Measurements from ENCODE around the gene BTN3A1.
"Not testable (repeated sequence)": the region's sequence is repeated elsewhere in the genome, so short reads cannot be mapped to it uniquely, and the experiment has no call there.

BTN3A1 gene

DNA sequence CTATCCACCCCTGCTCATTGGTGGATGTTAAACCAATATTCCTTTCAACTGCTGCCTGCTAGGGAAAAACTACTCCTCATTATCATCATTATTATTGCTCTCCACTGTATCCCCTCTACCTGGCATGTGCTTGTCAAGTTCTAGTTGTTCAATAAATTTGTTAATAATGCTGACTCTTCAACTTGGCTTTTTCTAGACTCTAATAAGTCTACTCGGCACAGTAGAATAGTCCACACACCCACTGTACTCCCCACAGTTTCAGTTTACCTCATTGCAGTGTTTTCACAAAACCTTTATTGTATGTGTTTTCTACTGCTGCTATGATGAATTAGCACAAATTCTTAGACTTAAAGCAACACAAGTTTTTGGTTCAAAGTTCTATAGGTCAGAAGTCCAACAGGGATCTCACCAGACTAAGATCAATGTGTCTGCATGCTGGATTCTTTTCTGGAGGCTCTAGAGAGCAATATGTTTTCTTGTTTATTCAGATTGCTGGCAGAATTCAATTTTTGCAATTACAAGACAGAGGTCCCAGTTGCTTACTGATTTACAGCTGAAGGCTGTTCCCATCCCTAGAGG lies 13.1 kb downstream of the BTN3A1 start:
- no peak for DNase-seq (ENCODE audit: low spot score)

DNA sequence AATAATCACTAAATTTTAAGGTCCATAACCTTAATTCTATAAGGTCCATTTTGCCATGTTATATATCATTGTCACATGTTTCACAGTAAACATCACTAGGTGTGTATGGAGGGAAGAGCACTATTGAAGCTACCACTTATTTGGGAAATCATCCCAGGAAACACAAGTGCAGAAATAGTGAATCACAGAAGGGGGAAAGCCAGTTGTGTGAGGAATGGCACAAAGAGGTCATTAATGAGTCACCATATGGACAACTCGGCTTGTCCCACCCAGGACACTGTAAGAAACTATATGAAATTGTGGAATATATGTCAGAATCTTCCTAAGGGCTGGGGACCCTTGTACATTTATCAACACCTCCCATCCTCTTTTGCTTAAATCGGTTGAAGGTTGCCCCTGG lies 13.7 kb downstream of the BTN3A1 start:
- no peak for DNase-seq (ENCODE audit: low spot score)

DNA sequence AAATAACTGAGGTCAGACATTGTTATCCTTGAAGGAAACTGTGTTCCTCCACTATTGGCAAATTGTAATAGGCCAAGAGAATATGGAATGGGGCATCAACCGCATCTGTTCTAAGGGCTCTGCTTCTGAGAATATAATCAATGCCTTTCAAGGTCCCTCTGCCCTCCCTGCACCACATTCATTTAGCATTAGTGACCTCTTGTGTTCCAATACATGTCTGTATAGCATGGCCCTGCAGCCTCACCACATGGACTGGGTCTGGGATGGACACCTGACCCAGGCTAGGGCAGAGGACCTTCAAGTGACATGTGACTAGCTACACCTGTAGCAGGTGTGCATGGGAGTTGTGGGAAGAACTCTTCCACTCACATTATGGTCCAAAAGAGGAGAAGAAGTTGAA lies 14.2 kb downstream of the BTN3A1 start:
- no peak for DNase-seq (ENCODE audit: low spot score)

DNA sequence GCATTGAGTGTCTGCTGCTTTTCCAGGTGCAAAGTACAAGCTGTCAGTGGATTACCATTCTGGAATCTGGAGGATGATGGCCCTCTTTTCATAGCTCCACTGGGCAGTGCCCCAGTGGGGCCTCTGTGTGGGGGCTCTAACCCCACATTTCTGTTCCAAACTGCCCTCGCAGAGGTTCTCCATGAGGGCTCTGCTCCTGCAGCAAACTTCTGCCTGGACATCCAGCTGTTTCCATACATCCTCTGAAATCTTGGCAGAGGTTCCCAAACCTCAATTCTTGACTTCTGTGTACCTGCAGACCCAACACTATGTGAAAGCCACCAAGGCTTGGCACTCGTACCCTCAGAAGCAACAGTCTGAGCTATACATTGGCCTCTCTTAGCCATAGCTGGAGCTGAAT lies 16.0 kb downstream of the BTN3A1 start:
- not testable (repeated sequence) for DNase-seq (ENCODE audit: low spot score)

DNA sequence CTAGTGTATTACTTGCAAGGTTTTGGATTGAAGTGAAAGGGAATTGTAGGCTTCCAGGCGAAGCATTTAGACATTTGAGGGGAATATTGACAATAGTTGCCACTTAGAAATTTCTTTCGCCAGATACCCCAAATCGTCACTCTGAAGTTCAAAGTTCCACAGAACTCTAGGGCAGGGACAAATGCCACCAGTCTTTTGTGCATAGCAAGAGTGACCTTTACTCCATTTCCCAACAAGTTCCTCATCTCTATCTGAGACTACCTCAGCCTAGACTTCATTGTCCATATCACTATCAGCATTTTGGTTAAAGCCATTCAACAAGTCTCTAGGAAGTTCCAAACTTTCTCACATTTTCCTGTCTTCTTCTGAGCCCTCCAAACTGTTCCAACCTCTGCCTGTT lies 16.7 kb downstream of the BTN3A1 start:
- not testable (repeated sequence) for DNase-seq (ENCODE audit: low spot score)

DNA sequence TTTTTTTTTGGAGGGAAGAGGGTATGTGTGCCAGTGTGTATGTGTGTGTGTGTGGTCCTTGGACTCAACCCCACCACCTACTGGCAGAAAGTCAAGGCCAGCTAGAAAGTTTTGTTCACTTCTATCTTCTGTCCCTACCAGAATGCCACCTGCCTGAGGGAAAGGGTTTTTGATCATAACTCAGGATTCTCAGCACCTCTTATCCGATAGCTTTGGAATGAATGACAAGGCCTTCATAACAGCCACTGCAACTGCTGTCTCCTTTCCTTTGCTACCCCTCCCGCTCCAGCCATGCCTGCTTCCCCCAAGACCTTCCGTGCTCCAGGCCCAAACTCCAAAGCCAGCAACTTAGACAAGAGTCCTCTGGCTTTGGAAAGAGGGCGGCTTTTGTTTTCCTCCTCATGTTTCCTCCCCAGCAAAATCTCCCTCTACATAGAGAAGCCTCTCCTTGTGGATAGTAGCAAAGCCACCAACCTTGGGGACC lies 18.7 kb downstream of the BTN3A1 start:
- no peak for DNase-seq (ENCODE audit: low spot score)

DNA sequence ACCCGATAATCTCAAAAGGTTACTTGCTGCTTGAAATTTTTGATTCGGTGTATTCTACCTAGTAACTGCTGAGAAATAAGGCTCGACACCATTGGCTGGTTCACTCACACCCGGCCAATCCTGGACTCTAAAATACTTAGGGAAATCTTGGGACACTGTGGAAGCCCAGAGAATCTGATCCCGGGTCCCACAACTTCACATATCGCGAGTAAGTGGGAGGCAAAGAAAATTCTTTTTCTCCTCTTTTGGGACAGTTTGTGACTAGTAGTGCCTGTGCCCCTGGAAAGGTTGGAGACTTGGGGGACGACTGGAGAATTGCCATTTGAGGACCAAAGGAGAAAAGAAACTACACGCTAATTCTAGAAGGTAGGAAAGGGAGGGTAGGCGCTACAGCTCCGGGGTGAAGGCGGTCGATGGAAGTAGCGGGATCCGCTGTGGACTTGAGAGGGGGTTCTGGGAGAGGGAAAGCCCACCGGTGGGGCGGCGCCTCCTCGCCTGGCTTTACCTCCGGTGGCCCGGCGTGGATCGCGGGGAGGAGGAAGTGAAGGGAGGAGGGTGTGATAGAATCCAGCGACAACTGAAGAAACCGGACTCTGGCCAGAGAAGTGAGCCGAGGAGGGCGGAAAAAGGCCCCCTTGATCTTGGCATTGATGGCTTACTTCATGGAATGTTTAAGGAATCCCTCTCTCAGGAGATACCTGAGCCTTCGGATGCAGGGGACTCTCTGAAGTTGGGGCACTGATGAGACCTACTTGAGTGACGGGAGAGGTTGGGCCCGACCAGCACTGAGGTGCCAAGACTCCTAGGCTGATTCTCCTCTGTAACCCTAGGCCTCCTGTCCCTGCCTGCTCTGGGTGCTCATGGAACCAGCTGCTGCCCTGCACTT lies 19.4 kb downstream of the BTN3A1 start:
- DNase-seq (ENCODE audit: low spot score): peak; percentile 70

DNA sequence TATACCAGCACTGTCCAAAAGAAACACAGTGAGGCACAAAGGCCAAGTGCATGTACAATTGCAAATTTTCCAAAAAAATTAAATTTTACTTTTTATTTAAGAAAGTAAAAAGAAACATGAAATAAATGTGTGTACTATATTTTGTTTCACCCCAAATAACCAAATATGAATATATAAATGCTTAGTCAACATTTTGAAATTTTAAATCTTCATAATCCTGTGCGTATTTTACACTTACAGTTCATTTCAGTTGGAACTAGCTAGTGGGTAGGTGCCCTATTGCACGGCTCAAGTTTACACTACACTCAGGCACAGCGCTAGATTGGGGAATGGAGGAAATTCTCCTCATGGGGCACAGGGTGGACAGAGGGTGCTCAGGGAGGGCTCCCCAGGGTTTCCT lies 20.3 kb downstream of the BTN3A1 start:
- no peak for DNase-seq (ENCODE audit: low spot score)

DNA sequence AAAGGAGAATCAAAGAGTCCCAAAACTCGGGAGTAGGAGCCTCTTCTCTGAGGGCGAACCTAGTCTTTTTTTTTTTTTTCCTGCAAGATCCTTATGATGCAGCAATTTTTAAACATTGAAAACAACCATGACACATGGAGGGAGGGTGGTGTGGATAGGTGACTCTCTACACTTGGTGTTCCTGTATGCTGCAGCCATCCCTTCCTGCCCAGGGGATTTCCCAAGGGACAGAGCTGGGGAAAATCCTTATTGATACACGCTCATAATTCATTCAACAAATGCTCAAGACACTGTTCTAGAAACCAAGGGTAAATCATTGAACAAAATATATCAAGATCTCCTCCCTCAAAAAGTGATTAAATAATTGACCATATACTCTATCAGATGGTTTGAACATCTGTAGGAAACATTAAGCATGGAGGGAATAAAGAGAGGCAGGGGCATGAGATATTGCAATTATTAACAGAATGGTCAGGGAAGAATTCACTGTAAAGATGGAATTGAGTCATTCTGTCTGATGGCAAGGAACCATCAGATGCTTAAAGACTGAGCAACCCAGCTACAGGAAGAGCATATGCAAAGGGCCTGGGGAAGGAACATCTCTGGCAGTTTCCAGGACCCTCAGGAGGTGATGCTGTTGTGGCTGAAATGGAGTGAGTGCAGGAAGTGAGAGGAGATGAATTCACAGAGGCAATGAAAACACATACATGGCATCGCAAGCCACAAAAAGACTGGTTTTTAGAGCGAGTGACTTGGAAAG lies 24.8 kb downstream of the BTN3A1 start:
- no peak for DNase-seq (ENCODE audit: low spot score)

DNA sequence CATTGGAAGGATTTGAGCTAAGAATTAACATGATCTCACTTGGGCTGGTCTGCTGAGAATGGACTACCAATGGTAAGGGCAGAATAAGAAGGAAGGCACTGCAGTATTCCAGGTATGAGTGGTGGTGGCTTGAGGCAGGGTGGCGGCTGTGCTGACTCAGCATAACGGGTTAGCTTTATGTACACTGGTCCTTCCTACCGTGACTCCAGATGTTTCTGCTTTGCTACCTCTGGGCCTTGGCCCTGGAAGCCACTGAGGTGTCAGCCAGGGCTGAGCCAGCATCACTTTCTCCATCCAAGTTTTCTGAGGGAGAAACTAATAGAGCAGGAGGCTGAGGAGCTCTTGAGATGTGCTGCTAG lies 25.4 kb downstream of the BTN3A1 start:
- no peak for DNase-seq (ENCODE audit: low spot score)

DNA sequence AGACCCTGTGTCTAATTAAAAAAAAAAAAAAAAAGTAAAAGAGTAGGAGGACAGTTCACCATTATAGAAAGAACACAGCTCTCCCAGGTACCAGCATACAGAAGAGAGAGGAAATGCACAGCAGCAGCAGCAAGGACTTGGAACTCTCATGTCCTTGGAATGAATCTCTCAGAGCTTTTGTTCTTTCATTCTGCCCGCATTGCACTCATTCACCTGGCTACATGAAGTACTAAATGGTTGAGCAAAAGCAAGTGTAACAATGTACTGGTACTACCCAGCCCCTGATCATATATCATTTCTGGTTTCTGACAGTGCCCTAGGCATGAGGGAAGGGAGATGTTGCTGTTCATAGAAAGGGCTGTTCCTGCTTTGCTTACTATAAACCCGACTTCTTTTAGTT lies 26.1 kb downstream of the BTN3A1 start:
- no peak for DNase-seq (ENCODE audit: low spot score)

DNA sequence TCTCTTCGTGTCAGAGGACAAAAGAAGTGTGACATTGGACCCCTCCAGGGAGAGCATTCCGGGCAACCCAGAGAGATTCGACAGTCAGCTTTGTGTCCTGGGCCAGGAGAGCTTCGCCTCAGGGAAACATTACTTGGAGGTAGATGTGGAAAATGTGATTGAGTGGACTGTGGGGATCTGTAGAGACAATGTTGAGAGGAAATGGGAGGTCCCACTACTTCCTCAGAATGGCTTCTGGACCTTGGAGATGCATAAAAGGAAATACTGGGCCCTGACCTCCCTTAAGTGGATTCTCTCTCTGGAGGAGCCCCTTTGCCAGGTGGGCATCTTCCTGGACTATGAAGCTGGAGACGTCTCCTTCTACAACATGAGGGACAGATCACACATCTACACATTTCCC lies 28.7 kb downstream of the BTN3A1 start:
- DNase-seq (ENCODE audit: low spot score): no peak

DNA sequence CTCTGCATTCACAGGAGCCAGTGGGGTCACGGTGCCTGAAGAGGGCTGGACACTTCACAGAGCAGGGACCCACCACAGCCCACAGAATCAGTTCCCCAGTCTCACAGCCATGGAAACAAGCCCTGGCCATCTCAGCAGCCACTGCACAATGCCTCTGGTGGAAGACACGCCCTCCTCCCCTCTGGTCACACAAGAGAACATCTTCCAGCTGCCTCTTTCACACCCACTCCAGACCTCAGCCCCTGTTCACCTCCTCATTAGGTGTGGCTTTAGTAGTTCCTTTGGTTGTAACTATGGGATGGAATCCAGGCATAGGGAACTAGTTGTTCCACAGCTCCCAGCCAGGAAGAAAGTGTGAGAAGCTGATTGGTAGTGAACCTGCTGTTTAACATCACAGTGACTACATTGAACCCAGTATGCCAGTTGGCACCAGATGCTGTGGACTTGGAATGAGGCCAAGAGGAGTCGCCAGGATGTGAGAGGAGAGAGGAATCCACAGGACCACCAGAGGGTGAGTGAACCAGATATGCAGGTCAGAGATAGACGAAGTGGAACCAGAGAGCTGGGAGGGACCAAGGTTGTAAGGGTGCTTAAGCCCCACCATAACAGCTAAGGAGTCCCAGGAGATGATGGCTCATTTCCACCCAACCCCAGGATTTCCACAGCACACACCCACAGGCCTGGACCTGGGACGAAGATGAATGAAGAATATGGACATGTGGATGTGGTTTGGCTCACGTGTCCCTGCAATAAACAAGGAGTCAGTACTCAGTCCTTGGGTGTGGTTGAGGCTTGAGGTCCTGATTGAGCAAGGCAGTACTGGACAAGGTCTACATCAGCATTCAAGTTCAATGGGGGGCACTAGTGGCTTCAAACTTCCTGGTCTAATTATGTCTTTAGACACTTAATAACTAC lies 29.4 kb downstream of the BTN3A1 start:
- DNase-seq (ENCODE audit: low spot score): no peak

DNA sequence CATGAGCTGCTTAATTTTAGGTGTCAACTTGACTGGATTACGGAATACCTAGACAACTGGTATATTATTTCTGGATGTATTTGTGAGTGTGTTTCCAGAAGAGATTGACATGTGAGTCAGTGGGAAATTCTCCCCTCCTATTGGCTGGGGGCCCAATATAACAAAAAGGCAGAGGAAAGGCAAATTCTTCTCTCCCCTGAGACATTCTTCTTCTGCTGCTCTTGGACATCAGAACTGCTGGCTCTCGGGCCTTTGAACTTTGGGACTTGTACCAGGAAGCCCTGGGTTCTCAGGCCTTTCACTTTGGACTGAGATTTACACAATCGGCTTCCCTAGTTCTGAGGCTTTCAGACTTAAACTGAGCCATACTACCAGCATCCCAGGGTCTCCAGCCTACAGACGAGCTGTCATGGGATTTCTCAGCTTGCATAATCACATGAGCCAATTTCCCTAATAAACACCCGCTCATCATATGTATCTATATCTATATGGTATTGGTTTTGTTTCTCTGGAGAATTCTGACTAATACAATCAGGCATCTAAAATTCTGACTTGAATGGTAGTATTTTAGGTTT lies 30.6 kb downstream of the BTN3A1 start:
- no peak for DNase-seq (ENCODE audit: low spot score)

DNA sequence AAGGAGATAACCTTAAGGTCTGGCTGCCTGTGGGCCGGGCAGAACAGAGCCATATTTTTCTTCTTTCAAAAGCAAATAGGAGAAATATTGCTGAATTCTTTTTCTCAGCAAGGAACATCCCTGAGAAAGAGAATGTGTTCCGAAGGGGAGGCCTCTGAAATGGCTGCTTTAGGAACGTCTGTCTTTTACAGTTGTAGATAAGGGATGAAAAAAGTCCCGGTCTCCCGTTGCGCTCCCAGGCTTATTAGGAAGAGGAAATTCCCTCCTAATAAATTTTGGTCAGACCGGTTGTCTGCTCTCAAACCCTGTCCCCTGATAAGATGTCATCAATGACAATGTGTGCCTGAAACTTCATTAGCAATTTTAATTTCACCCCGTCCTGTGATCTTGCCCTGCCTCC lies 31.6 kb downstream of the BTN3A1 start:
- not testable (repeated sequence) for DNase-seq (ENCODE audit: low spot score)

DNA sequence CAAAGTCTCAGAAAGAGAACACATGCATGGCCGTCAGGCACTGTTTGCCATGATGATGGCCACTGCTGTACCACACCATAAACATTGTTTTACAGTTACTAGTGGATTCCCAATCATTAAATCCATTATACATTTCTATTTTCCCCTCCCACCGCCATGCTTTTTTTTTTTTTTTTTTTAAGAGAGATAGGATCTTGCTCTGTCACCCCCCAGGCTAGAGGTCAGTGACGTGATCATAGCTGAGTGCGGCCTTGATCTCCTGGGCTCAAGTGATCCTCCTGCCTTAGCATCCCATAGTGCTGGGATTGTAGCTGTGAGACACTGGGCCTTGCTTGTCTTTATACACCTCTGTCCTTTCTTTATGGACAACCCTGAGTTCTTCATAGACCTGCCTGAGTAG lies 33.9 kb downstream of the BTN3A1 start:
- no peak for DNase-seq (ENCODE audit: low spot score)

DNA sequence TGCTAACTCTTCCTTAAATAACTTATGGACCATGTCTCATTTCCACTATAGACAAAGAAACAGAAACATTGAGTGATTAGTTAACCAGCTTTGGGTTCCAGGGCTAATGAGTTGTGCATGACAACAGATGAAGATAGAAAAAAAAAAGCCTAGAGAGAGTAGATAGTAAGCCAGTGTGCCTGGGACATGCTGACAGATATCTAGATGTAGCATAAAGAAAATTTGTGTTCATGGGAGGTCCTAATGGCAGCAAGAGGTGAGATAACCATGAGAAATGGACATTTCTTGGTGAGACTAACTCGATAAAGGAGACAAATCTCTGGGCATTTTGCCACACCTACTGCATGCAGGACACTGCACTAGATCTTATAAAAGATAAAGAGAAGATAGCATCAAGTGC lies 35.5 kb downstream of the BTN3A1 start:
- no peak for DNase-seq (ENCODE audit: low spot score)

DNA sequence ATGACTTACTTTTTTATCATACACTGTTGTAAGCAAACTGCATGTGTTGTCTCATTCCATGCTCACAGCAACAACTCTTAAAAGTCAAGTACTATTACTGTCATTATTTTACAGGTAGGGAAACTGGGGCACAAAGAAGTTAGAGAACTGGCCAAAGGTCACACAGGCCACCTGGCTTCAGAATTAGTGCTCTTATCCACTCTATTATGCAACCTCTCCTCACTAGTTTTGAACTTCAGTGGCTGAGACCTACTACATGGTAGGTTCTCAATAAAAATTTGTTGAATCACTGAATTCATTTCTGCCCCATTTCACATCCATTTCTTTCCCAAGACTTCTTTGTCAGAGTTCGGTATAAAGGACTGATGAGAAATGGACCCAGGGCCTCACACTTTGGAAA lies 35.9 kb downstream of the BTN3A1 start:
- no peak for DNase-seq (ENCODE audit: low spot score)

DNA sequence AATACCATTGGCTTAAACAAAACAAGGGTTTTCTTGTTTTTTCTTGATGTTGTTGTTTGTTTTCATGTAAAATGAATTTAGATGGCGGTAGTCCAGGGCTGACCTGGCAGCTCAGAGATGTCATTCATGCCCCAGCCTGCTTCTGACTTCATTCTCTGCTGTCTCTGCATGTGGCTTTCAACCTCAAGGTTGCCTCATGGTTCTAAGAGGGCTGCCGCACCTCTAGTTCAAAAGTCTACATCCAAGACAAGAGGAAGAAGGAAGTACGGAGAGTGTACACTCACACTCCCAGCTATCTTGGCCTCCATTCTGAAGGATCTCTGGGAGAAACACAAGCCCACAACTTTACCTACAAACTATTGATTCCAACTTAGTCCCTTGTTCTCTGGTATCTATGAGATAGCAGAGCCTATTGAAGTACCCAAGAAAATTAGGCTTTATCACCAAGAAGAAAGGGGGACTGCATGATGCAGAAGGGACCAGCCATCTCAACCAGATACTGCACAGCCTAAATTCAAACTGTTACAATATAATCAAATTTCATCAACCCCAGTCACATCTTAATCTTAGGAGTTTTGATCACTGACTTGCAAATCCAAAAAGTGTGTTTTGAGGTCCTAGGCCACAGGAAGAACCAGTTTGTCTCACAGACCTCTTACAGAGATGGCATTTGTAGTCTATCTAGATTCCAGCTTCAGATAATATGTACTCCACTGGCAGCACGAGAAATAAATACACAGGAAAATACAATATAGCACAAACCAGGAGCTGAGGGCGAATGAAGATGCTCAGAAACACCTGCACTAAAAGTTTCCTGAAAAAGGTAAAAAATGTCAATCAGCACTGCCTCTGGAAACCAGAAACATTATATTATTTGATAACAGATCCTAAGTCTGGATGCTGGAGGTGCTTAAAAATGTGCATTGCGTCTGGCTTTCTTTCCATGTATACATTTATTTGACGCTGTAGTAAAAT lies 37.4 kb downstream of the BTN3A1 start:
- peak; percentile 5 for DNase-seq (ENCODE audit: low spot score)

DNA sequence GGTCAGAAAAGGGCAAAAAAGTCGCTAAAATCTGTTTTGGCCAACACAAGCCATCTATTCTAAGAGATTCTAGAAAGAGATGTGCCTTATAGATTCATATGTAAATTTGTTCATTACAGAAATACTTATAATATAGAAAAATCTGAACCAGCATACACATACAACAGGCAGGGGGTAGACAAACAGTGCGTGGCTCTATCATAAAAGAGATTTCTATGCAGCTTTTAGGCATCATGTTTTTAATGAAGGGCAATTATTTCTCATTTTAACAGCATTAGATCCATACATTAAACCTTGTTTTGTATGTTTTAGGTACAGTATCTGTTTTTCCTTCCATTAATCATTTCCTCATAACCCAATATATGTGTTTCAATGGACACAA lies 38.9 kb downstream of the BTN3A1 start:
- DNase-seq (ENCODE audit: low spot score): no peak

Measured in activated CD4-positive, alpha-beta T cell treated with anti-CD3 and anti-CD28 coated beads, Interleukin-2, Interleukin-4, amounts not matched to agents 100 ng/mL and 50 ng/mL, durations not matched to agents 16 hours and 8 hours (primary cell).